ENCODE data around the gene FITM1. TPM values are rescaled to one million over a fixed set of nuclear protein-coding genes. Genes with fewer than 3 reads are reported as not detected.

FITM1 gene
- polyA plus RNA-seq, 1 of the 3 experiments (the other 2 are of a cell fraction): 0.12 TPM

- TF ChIP-seq, protein P1, sequence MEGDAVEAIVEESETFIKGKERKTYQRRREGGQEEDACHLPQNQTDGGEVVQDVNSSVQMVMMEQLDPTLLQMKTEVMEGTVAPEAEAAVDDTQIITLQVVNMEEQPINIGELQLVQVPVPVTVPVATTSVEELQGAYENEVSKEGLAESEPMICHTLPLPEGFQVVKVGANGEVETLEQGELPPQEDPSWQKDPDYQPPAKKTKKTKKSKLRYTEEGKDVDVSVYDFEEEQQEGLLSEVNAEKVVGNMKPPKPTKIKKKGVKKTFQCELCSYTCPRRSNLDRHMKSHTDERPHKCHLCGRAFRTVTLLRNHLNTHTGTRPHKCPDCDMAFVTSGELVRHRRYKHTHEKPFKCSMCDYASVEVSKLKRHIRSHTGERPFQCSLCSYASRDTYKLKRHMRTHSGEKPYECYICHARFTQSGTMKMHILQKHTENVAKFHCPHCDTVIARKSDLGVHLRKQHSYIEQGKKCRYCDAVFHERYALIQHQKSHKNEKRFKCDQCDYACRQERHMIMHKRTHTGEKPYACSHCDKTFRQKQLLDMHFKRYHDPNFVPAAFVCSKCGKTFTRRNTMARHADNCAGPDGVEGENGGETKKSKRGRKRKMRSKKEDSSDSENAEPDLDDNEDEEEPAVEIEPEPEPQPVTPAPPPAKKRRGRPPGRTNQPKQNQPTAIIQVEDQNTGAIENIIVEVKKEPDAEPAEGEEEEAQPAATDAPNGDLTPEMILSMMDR (IDR thresholded peaks at IDR 0.05): no peak
- no peak for TF ChIP-seq PBX3 (IDR thresholded peaks at IDR 0.05)
- no peak for TF ChIP-seq MXI1 (IDR thresholded peaks at IDR 0.05; ENCODE audit: low read depth, low read length)
- TF ChIP-seq CHD2 (IDR thresholded peaks at IDR 0.05; ENCODE audit: low read length, partially characterized antibody): no peak
- no peak for TF ChIP-seq TEAD4 (IDR thresholded peaks at IDR 0.05; ENCODE audit: borderline replicate concordance, insufficient read depth)
These were observed 5.0 kb downstream of the FITM1 start (continued) for GRCh38 chr14:24135584-24135833.

DNA sequence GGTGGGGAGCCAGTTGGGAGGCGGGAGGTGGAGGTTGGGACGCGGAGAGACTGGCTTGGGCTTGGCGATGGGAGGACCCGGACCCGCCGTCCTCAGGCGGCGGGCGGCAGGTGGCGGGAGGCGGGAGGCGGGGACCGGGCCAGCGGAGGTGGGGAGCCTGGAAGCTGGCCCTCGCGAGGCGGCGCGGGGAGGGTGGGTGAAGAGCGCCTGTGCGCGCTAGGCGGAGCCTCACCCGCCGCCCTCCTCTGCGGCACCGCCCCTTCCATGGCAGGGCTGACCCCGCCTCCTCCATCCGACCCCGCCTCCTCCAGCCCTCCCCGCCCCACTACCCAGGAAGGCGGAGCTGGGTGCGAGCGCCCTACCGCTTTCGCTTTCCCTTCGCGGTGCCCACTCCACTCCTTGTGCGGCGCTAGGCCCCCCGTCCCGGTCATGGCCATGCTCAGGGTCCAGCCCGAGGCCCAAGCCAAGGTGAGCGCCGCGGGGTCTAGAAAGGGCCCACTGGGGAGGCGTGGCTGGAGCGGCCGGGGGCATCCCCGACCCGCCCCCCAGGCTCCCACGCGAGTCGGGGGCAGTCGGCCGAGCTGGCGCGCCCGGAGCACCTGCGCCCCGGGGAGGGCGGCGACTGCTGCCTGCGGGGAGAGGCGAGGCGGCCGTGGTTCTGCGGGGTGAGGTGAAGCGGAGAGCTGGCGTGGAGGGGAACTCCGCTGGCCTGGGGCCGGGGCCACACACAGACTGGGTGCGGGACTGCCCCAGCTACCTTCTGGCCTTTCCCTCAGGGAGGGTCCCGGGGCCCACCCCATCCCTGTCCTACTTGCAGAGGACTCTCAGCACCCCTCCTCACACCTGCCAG is 5.6 kb downstream of the FITM1 start, which contains the start of gene PSME1:
TSS of gene PSME1 (plus strand) at position 361 of the 850 bp plus-strand sequence. CDS start at position 430, 69 bp downstream.
- CTCF ChIA-PET: interaction anchor here (0.6 to 4.7 kb wide), 8 partner anchors 10 to 558 kb away, joined by 3 to 22 read pairs (median 3); partner anchors contain the start of genes DCAF11, IRF9, JPH4 and NRL
- H2AFZ ChIP-seq (ENCODE audit: low read depth): peak within 1 kb of the TSS; percentile 98
- H3K79me2 ChIP-seq (ENCODE audit: insufficient read depth): peaks cover 33% of the 10 kb centered on the region
- peaks cover 5% of the 10 kb centered on the region for H3F3A ChIP-seq (replicated peaks; ENCODE audit: insufficient read depth)
- peaks cover 21 to 24% of the 10 kb centered on the region in 2 experiments for H3K36me3 ChIP-seq (replicated peaks in 1 of 2; ENCODE audit: control insufficient read depth in 1 of 2, insufficient read depth in 2 of 2, low read length in 1 of 2)
- no peaks in the 10 kb centered on the region for H3K9me3 ChIP-seq
- no peaks in the 10 kb centered on the region for H3K9me2 ChIP-seq
- H3K27ac ChIP-seq (ENCODE audit: low read depth in 2 of 2, low read length in 1 of 2): peak within 1 kb of the TSS; percentile 52 to 83
- POLR2A ChIA-PET: interaction anchor here (0.6 to 3.0 kb wide), 14 partner anchors 9 to 610 kb away, joined by 3 to 21 read pairs (median 5); partner anchors contain the start of genes CARMIL3, DCAF11, IRF9 and NRL
- peak within 1 kb of the TSS; percentile 82 to 91 for H3K4me3 ChIP-seq (ENCODE audit: low read depth in 2 of 2, low read length in 1 of 2)
- H3K27me3 ChIP-seq (ENCODE audit: insufficient read depth): no peaks in the 10 kb centered on the region
- H3K4me2 ChIP-seq: peak within 1 kb of the TSS; percentile 82
- H4K20me1 ChIP-seq (ENCODE audit: insufficient read depth): no peaks in the 10 kb centered on the region
- peak within 1 kb of the TSS; percentile 94 for H3K9ac ChIP-seq
- peak; percentile 98 for DNase-seq
- 0% methylated on average over 16 of the region's 75 CpGs for WGBS (ENCODE audit: low lambda C conversion rate)
- H3K4me1 ChIP-seq (ENCODE audit: control insufficient read depth in 1 of 2, insufficient read depth in 2 of 2, low read depth in 1 of 2, low read length in 1 of 2): peaks cover 6 to 35% of the 10 kb centered on the region in 2 experiments; a peak in 2 of 4 replicates
- TF ChIP-seq FOXJ3 (CRISPR knock-in tag; IDR thresholded peaks at IDR 0.05): no peak
- TF ChIP-seq, protein P2, sequence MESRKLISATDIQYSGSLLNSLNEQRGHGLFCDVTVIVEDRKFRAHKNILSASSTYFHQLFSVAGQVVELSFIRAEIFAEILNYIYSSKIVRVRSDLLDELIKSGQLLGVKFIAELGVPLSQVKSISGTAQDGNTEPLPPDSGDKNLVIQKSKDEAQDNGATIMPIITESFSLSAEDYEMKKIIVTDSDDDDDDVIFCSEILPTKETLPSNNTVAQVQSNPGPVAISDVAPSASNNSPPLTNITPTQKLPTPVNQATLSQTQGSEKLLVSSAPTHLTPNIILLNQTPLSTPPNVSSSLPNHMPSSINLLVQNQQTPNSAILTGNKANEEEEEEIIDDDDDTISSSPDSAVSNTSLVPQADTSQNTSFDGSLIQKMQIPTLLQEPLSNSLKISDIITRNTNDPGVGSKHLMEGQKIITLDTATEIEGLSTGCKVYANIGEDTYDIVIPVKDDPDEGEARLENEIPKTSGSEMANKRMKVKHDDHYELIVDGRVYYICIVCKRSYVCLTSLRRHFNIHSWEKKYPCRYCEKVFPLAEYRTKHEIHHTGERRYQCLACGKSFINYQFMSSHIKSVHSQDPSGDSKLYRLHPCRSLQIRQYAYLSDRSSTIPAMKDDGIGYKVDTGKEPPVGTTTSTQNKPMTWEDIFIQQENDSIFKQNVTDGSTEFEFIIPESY (IDR thresholded peaks at IDR 0.05; ENCODE audit: borderline replicate concordance, low read depth): no peak
- TF ChIP-seq YY1 (IDR thresholded peaks at IDR 0.05; ENCODE audit: low read depth): no peak
- TF ChIP-seq GATA2 (CRISPR knock-in tag; IDR thresholded peaks at IDR 0.05): no peak
- TF ChIP-seq SIN3A (IDR thresholded peaks at IDR 0.05; ENCODE audit: borderline replicate concordance, low read depth, low read length): 0 out of 2 replicates have a peak, but pooled peaks have one; percentile 16
- no peak for TF ChIP-seq REST (IDR thresholded peaks at IDR 0.05; ENCODE audit: low read depth, low read length)
- TF ChIP-seq IRF3 (IDR thresholded peaks at IDR 0.05; ENCODE audit: low read depth, low read length): no peak
- no peak for TF ChIP-seq NFIC (IDR thresholded peaks at IDR 0.05; ENCODE audit: borderline replicate concordance)
- no peak for TF ChIP-seq RCOR1 (IDR thresholded peaks at IDR 0.05; ENCODE audit: low read length)
- TF ChIP-seq RFX5 (IDR thresholded peaks at IDR 0.05; ENCODE audit: low read length): no peak
- TF ChIP-seq TCF12 (IDR thresholded peaks at IDR 0.05): no peak
- no peak for TF ChIP-seq CHD2 (IDR thresholded peaks at IDR 0.05; ENCODE audit: low read length, partially characterized antibody)
- TF ChIP-seq USF1 (IDR thresholded peaks at IDR 0.05; ENCODE audit: borderline replicate concordance, low read depth): no peak
- TF ChIP-seq TAF1 (IDR thresholded peaks at IDR 0.05; ENCODE audit: borderline replicate concordance, low read depth, low read length): peak; percentile 50
- no peak; the same call in 1 of the 2 replicates for TF ChIP-seq RAD21 (IDR thresholded peaks at IDR 0.05; ENCODE audit: low read length)

All from SK-N-SH (cell line).